Left lung (tissue), 10 donors: ENCODE measurements around the gene IGSF9. TPM values are rescaled to one million over a fixed set of nuclear protein-coding genes. Genes with fewer than 3 reads are reported as not detected.
A peak's percentile ranks its signal among the peaks of the same experiment; 100 is the strongest.

Experiments used
- ATAC-seq: fragments of 200-7000 bp; cut with Tn5 transposase; one replicate; pipeline ENCODE4 v1.9.1; 2020; ENCODE audit warnings: moderate library complexity
- DNase-seq, 4 donors: peaks; one replicate each; pipeline ENCODE4 v3.0.0-alpha.2; 2013 to 2020
- H3K27ac ChIP-seq, 2 donors: fragments of 200-600 bp; sonication (generic) in 1 of 2; one replicate each; pipeline versions ENCODE4 v1.5.0 to v1.8.0; 2020 to 2021
- H3K27me3 ChIP-seq, 2 donors: fragments of 200-600 bp; sonication (generic) in 1 of 2; one replicate each; pipeline versions ENCODE4 v1.5.0 to v1.8.0; 2020 to 2021
- H3K36me3 ChIP-seq, 2 donors: fragments of 200-600 bp; sonication (generic) in 1 of 2; one replicate each; pipeline versions ENCODE4 v1.5.0 to v1.8.0; 2020 to 2021
- H3K4me1 ChIP-seq, 2 donors: fragments of 200-600 bp; one replicate each; pipeline ENCODE4 v1.8.0; 2021
- H3K4me3 ChIP-seq, 2 donors: fragments of 200-600 bp; sonication (generic) in 1 of 2; one replicate each; pipeline versions ENCODE4 v1.5.0 to v1.8.0; 2020 to 2021; ENCODE audit warnings: mild to moderate bottlenecking in 1 of 2
- H3K9me3 ChIP-seq, 2 donors: fragments of 200-600 bp; sonication (generic) in 1 of 2; one replicate each; pipeline versions ENCODE4 v1.5.0 to v1.8.0; 2020 to 2021
- CTCF ChIP-seq, 2 donors: fragments of 200-600 bp; sonication (generic) in 1 of 2; IDR thresholded peaks; one replicate each; pipeline versions ENCODE4 v1.5.0 to v1.8.0; 2021; ENCODE audit warnings: antibody characterized with exemption in 2 of 2
- intact Hi-C, 2 donors: fragments of 100-400 bp; cut with DNase I; formaldehyde crosslinking; loops; one replicate each; pipeline versions ENCODE4 v1.11.2 to v1.14.2; 2022
- polyA plus RNA-seq, 6 donors: library from polyadenylated mRNA; unstranded; fragments of 120-200 nt; gene quantifications; one replicate each; pipeline ENCODE4 v1.2.1, GENCODE V29; 2013; ENCODE audit not compliant: insufficient read length in 6 of 6
- total RNA-seq, 2 donors: library from RNA; stranded (reverse); fragmentation: NEBNext Ultra II Directional; extraction: Animal tissue kit (Norgen Biotek cat#: 25700); gene quantifications; one replicate each; pipeline ENCODE4 v1.2.1, GENCODE V29; 2021
- donor health status: DM: no; HTN: yes; CAD: no.
- donor health status: DM: no; HTN: no; CAD: no.

IGSF9 gene
- total and polyA plus RNA-seq, 8 donors: 2.8 to 16.9 (median 13.6) TPM

DNA sequence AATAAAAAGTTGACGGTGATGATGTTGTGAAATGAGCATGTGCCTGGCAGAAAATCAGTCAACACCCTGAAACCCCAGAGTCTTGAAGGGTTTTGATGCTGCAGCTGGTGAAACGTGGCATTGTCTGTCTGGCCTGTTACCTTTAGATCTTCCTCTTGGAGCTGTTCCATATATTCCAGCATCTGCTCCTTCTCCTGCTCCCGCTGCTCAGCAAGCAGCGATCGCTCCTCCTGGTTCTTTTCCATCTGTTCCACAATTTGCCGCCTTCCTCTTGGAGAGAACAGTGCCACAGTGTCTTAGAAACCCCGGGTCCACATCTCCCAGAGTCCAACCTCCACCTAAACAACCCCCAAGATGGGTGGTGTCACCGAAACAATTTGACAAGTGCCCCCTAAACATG is 61.1 kb downstream of the IGSF9 start:
- ATAC-seq (no peak), DNase-seq (no peak)
- Histone ChIP-seq H3K36me3 (no peaks in the 10 kb centered on the region), H3K27ac (no peak overlapping the region), H3K4me3 (no peak overlapping the region), H3K27me3 (no peaks in the 10 kb centered on the region), H3K9me3 (no peaks in the 10 kb centered on the region), H3K4me1 (peaks cover 3 to 40% of the 10 kb centered on the region in 2 donors)
- TF ChIP-seq CTCF (IDR thresholded peaks at IDR 0.05): no peak
- intact Hi-C loops: no loop called here

DNA sequence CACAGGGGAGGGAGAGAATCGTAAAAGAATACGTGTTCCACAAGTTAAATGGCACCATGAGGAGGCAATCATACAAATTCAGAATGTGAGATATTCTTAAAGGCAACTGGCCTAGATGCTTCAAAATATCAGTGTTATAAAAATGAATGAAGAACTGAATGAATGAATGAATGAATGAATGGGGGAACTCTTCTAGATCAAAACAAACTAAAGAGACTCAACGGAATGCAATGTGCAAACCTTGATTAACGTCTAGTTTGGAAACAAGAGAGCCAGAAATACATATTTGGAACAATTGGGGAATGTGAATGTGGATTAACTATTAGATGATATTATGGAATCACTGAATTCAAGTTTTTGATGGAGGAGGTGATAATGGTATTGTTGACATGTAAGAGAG is 62.3 kb downstream of the IGSF9 start:
- H3K9me3 ChIP-seq: no peaks in the 10 kb centered on the region
- peaks cover 2 to 37% of the 10 kb centered on the region in 2 donors for H3K4me1 ChIP-seq
- H3K27me3 ChIP-seq: no peaks in the 10 kb centered on the region
- no peaks in the 10 kb centered on the region for H3K36me3 ChIP-seq
- no peak for TF ChIP-seq CTCF (IDR thresholded peaks at IDR 0.05)
- no peak overlapping the region for H3K4me3 ChIP-seq
- no peak overlapping the region for H3K27ac ChIP-seq
- DNase-seq (no peak), ATAC-seq (no peak)
- intact Hi-C loops: no loop called here

GRCh38 chr1:159882527-159882862 is 62.9 kb downstream of the IGSF9 start:
- no peak overlapping the region for H3K4me3 ChIP-seq
- H3K4me1 ChIP-seq: peaks cover 2 to 37% of the 10 kb centered on the region in 2 donors
- intact Hi-C loops: no loop called here
- ATAC-seq (peak; percentile 24), DNase-seq (no peak)
- no peaks in the 10 kb centered on the region for H3K36me3 ChIP-seq
- H3K27me3 ChIP-seq: no peaks in the 10 kb centered on the region
- TF ChIP-seq CTCF (IDR thresholded peaks at IDR 0.05): no peak
- no peak overlapping the region for H3K27ac ChIP-seq
- H3K9me3 ChIP-seq: no peaks in the 10 kb centered on the region

DNA sequence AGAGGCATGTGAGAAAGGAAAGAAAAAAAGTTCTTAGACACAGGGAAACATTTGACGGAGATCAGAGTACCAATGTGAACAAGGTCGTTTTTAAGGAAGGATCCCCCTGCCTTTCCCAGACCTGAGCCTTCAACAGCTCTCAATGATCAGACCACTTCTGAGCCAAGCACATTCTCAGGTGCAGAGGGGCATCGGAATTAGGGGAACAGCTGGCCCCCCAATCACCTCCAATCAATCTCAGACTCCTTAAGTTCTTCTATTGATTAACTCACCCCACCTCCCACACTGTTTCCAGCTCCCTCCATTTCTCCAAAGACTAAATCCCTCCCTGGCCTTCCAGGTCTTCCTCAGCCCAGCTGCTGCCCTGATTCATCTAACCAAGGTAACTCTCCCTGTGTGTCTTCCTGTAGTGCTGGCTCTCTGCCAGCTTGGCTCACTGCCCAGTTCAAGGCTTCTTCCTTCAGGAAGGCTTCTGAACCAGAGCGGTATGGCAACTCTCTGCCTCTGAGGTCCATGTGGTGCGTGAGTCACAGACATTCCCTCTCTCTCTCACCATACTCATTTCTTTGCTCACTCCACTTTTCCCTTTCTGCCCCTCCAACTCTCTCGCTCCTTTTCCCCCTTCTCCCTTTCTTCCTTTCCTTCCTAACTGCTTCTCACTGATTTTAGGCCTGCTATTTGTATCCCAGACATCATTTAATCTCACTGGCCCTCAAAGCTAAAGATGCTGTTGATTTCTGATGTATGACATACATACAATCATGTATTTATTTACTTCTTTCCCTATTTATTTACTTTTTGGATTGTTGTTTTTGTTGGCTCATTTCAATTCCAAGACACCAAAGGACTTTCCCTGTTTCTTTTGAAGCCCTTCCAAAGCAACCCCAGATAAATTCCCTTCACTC is 63.5 kb downstream of the IGSF9 start:
- no peaks in the 10 kb centered on the region for H3K27me3 ChIP-seq
- ATAC-seq (peak; percentile 60), DNase-seq (peak in 3 of 4 donors; percentile 52 to 88 (median 81))
- H3K36me3 ChIP-seq: no peaks in the 10 kb centered on the region
- intact Hi-C loops: no loop called here
- TF ChIP-seq CTCF (IDR thresholded peaks at IDR 0.05): no peak
- no peaks in the 10 kb centered on the region for H3K9me3 ChIP-seq
- H3K27ac ChIP-seq: peak overlapping the region in 1 of 2 donors; percentile 41
- peaks cover 2 to 37% of the 10 kb centered on the region in 2 donors for H3K4me1 ChIP-seq
- no peak overlapping the region for H3K4me3 ChIP-seq

GRCh38 chr1:159880430-159880829 is 65.0 kb downstream of the IGSF9 start:
- Histone ChIP-seq H3K4me1 (peaks cover 2 to 37% of the 10 kb centered on the region in 2 donors), H3K36me3 (no peaks in the 10 kb centered on the region), H3K27me3 (no peaks in the 10 kb centered on the region), H3K9me3 (no peaks in the 10 kb centered on the region), H3K4me3 (no peak overlapping the region), H3K27ac (peak overlapping the region in 1 of 2 donors; percentile 40)
- no peak for DNase-seq
- TF ChIP-seq CTCF (IDR thresholded peaks at IDR 0.05): no peak
- ATAC-seq: no peak
- intact Hi-C loops: no loop called here
